NB4 (cell line): ENCODE data around the gene GALNT10.

Experiments
- DNase-seq: peaks from one replicate; pipeline ENCODE4 v3.0.0; 2010; ENCODE audit warnings: low read depth
- H3K4me3 ChIP-seq: one replicate; pipeline ENCODE4 v1.5.1; 2011; ENCODE audit warnings: mild to moderate bottlenecking, low read depth, low read length, moderate library complexity
- CTCF ChIP-seq: IDR thresholded peaks from one replicate; pipeline ENCODE4 v1.5.1; 2012; ENCODE audit warnings: low read depth, low read length
- MAX ChIP-seq: IDR thresholded peaks from 2 replicates; pipeline ENCODE4 v1.6.1; 2011; ENCODE audit warnings: low read depth, low read length
- MYC ChIP-seq: IDR thresholded peaks from 2 replicates; pipeline ENCODE4 v1.6.1; 2011; ENCODE audit warnings: low read depth, low read length
- POLR2A ChIP-seq: IDR thresholded peaks from 2 replicates; pipeline ENCODE4 v1.6.1; 2011; ENCODE audit warnings: mild to moderate bottlenecking; ENCODE audit not compliant: insufficient read length; ENCODE audit errors: extremely low read depth

Gene GALNT10

GRCh38 chr5:154384480-154385235, 194.1 kb downstream of the GALNT10 start:
- DNase-seq: no peak
- H3K4me3 ChIP-seq: no peak overlapping the region
- no peak for TF ChIP-seq MYC
- no peak for TF ChIP-seq POLR2A
- no peak for TF ChIP-seq MAX
- no peak for TF ChIP-seq CTCF

DNA sequence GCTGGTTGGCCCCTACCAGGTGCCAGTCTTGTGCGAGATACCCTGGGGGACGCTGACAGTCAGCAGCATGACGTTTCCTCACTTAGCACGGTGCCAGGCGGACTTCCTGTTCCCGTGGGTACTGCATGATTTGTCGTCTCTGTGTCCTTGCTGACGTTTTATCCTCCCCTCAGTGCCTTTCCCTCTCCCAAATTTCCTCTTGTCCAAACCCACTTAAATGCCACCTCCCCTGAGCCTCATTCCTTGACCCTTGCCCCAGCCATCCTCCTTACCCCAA, 194.6 kb downstream of the GALNT10 start:
- no peak overlapping the region for H3K4me3 ChIP-seq

GRCh38 chr5:154386952-154387629, 196.6 kb downstream of the GALNT10 start:
- no peak for DNase-seq
- TF ChIP-seq MYC (no peak), POLR2A (no peak), CTCF (no peak), MAX (no peak)
- no peak overlapping the region for H3K4me3 ChIP-seq

More for the DNA sequence above, 194.6 kb downstream of the GALNT10 start:
- no peak for DNase-seq
- TF ChIP-seq MAX: no peak
- no peak for TF ChIP-seq CTCF
- no peak for TF ChIP-seq POLR2A
- no peak for TF ChIP-seq MYC

DNA sequence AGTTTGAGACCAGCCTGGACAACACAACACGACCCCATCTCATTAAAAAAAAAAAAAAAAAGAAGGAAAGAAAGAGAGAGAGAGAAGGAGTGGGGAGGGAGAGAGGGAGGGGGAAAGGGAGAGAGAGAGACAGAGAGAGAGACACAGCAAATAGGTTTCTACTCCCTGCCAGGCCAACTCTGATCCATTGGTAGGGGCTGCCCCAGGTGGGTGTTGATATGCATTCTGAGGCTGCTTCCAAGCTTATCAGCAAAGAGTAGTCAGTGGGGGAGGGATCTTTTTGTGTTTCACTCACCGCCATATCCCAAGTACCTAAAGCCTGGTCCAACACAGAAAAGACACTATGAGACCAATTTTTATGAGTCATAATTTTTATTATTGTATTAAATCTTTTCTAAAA, 198.3 kb downstream of the GALNT10 start:
- TF ChIP-seq MYC: no peak
- TF ChIP-seq CTCF: no peak
- TF ChIP-seq POLR2A: no peak
- TF ChIP-seq MAX: no peak
- no peak for DNase-seq

DNA sequence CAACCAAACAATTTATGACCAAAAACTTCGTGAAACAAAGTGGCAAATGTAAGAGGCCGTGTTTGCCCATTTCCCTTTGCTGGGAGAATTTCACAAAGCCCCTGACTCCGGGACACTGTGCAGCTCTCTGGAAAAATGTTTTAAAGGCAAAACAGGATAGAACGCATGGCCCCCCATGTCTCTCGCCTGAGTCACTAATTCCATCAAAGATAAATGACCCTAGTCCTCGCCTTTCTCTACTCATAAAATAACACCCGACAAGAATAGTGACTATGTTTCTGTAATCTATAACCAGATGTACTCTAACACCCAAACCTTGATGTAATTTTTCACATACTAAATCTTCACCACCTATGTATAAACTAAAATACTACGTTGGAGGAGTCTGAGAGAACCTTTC, 199.6 kb downstream of the GALNT10 start:
- H3K4me3 ChIP-seq: no peak overlapping the region
- no peak for DNase-seq
- TF ChIP-seq POLR2A (no peak), CTCF (no peak), MYC (no peak), MAX (no peak)

More for the DNA sequence above, 198.3 kb downstream of the GALNT10 start:
- no peak overlapping the region for H3K4me3 ChIP-seq
